K562 (cell line): ENCODE data around the gene OCA2. TPM values are rescaled to one million over a fixed set of nuclear protein-coding genes. Genes with fewer than 3 reads are reported as not detected.
A peak's percentile ranks its signal among the peaks of the same experiment; 100 is the strongest.
"Not testable (repeated sequence)": the region's sequence is repeated elsewhere in the genome, so short reads cannot be mapped to it uniquely, and the experiment has no call there.

Source experiments
- CREB1 ChIP-seq, 2 experiments: sonication (generic) in 1 of 2; formaldehyde crosslinking in 1 of 2; IDR thresholded peaks; 2 replicates each; pipeline versions ENCODE4 v1.6.1 to v1.8.0; 2012 to 2022; ENCODE audit warnings: inconsistent platforms in 1 of 2, mild to moderate bottlenecking in 1 of 2, missing genetic modification reagents in 1 of 2, moderate library complexity in 1 of 2
- IRF2 ChIP-seq: sonication (generic); formaldehyde crosslinking; IDR thresholded peaks from 2 replicates; pipeline ENCODE4 v1.8.1; 2022; ENCODE audit warnings: mild to moderate bottlenecking, missing genetic modification reagents
- MAX ChIP-seq: sonication (generic); formaldehyde crosslinking; IDR thresholded peaks from 2 replicates; pipeline ENCODE4 v1.9.0; 2022; ENCODE audit warnings: mild to moderate bottlenecking, missing genetic modification reagents
- USF1 ChIP-seq: sonication (generic); formaldehyde crosslinking; IDR thresholded peaks from 2 replicates; pipeline ENCODE4 v1.9.0; 2022; ENCODE audit warnings: mild to moderate bottlenecking, missing genetic modification reagents
- polyA plus RNA-seq, 8 experiments: library from polyadenylated mRNA; depleted of rRNA in 4 of 8; stranded (reverse) in 5 of 8; unstranded in 3 of 8; fragments of >200 nt; fragmentation: Nextera tagmentation in 2 of 8; fragmentation: Illumina TruSeq in 1 of 8; extraction: Ambion mirVana in 2 of 8; extraction: Trizol in 1 of 8; gene quantifications; 2 replicates each; pipeline versions ENCODE4 v1.2.1 to v1.2.3, GENCODE V29; 2011 to 2014; ENCODE audit warnings: inconsistent platforms in 1 of 8, missing spikeins in 1 of 8
- total RNA-seq, 7 experiments: library from RNA; depleted of rRNA in 6 of 7; stranded (reverse); fragments of >200 nt in 6 of 7; fragmentation: Illumina TruSeq in 2 of 7; extraction: Trizol in 2 of 7; gene quantifications; 2 replicates each; pipeline versions ENCODE4 v1.2.1 to v1.2.3, GENCODE V29; 2011 to 2021; ENCODE audit warnings: low replicate concordance in 1 of 7
- TF ChIP-seq, protein P1 (sequence below): sonication (generic); formaldehyde crosslinking; IDR thresholded peaks from 2 replicates; pipeline ENCODE4 v1.8.0; 2022; ENCODE audit warnings: mild to moderate bottlenecking, missing genetic modification reagents
- TF ChIP-seq, protein P2 (sequence below), 3 experiments: fragments of 200-800 bp in 1 of 3; sonication (Bioruptor generic) in 1 of 3; sonication (generic) in 1 of 3; formaldehyde crosslinking in 1 of 3; IDR thresholded peaks; 2 replicates each; pipeline versions ENCODE4 v1.6.1 to v1.8.0; 2016 to 2022; ENCODE audit warnings: mild to moderate bottlenecking in 2 of 3, missing compliant biosample characterization in 2 of 3, missing genetic modification characterization in 2 of 3, missing genetic modification reagents in 1 of 3
- TF ChIP-seq, protein P3 (sequence below): fragments of 450-650 bp; IDR thresholded peaks from 2 replicates; pipeline ENCODE4 v1.6.1; 2016; ENCODE audit warnings: mild to moderate bottlenecking, moderate library complexity
- TF ChIP-seq, protein P4 (sequence below): sonication (generic); formaldehyde crosslinking; IDR thresholded peaks from 2 replicates; pipeline ENCODE4 v1.8.0; 2022; ENCODE audit warnings: mild to moderate bottlenecking, missing genetic modification reagents, borderline replicate concordance

The OCA2 gene
- total and polyA plus RNA-seq, 9 of the 15 experiments (the other 6 are each of a cell fraction or from before 2014, with no cell fraction given) = 0.07 to 0.59 (median 0.17) TPM; not detected in 1

DNA sequence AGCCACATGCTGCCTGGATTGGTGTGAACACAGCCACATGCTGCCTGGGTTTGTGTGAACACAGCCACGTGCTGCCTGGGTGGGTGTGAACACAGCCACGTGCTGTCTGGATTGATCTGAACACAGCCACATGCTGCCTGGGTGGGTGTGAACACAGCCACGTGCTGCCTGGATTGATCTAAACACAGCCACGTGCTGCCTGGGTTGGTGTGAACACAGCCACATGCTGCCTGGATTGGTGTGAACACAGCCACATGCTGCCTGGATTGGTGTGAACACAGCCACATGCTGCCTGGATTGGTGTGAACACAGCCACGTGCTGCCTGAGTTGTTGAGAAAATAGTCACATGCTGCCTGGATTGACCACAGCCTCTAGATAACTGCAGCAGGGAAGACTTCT is 250.2 kb downstream of the OCA2 start (continued):
- TF ChIP-seq MAX (CRISPR knock-in tag) = peak; percentile 95
- TF ChIP-seq, protein P1, sequence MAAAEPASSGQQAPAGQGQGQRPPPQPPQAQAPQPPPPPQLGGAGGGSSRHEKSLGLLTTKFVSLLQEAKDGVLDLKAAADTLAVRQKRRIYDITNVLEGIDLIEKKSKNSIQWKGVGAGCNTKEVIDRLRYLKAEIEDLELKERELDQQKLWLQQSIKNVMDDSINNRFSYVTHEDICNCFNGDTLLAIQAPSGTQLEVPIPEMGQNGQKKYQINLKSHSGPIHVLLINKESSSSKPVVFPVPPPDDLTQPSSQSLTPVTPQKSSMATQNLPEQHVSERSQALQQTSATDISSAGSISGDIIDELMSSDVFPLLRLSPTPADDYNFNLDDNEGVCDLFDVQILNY (CRISPR knock-in tag) = 0 out of 2 replicates have a peak, but pooled peaks have one; percentile 74
- TF ChIP-seq, protein P2, sequence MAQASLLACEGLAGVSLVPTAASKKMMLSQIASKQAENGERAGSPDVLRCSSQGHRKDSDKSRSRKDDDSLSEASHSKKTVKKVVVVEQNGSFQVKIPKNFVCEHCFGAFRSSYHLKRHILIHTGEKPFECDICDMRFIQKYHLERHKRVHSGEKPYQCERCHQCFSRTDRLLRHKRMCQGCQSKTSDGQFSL (CRISPR knock-in tag; IDR thresholded peaks at IDR 0.05) = peak; percentile 46; the same call in 1 of the 2 replicates
- TF ChIP-seq, protein P2 (tag; IDR thresholded peaks at IDR 0.05) = not testable (repeated sequence)
- TF ChIP-seq, protein P3, sequence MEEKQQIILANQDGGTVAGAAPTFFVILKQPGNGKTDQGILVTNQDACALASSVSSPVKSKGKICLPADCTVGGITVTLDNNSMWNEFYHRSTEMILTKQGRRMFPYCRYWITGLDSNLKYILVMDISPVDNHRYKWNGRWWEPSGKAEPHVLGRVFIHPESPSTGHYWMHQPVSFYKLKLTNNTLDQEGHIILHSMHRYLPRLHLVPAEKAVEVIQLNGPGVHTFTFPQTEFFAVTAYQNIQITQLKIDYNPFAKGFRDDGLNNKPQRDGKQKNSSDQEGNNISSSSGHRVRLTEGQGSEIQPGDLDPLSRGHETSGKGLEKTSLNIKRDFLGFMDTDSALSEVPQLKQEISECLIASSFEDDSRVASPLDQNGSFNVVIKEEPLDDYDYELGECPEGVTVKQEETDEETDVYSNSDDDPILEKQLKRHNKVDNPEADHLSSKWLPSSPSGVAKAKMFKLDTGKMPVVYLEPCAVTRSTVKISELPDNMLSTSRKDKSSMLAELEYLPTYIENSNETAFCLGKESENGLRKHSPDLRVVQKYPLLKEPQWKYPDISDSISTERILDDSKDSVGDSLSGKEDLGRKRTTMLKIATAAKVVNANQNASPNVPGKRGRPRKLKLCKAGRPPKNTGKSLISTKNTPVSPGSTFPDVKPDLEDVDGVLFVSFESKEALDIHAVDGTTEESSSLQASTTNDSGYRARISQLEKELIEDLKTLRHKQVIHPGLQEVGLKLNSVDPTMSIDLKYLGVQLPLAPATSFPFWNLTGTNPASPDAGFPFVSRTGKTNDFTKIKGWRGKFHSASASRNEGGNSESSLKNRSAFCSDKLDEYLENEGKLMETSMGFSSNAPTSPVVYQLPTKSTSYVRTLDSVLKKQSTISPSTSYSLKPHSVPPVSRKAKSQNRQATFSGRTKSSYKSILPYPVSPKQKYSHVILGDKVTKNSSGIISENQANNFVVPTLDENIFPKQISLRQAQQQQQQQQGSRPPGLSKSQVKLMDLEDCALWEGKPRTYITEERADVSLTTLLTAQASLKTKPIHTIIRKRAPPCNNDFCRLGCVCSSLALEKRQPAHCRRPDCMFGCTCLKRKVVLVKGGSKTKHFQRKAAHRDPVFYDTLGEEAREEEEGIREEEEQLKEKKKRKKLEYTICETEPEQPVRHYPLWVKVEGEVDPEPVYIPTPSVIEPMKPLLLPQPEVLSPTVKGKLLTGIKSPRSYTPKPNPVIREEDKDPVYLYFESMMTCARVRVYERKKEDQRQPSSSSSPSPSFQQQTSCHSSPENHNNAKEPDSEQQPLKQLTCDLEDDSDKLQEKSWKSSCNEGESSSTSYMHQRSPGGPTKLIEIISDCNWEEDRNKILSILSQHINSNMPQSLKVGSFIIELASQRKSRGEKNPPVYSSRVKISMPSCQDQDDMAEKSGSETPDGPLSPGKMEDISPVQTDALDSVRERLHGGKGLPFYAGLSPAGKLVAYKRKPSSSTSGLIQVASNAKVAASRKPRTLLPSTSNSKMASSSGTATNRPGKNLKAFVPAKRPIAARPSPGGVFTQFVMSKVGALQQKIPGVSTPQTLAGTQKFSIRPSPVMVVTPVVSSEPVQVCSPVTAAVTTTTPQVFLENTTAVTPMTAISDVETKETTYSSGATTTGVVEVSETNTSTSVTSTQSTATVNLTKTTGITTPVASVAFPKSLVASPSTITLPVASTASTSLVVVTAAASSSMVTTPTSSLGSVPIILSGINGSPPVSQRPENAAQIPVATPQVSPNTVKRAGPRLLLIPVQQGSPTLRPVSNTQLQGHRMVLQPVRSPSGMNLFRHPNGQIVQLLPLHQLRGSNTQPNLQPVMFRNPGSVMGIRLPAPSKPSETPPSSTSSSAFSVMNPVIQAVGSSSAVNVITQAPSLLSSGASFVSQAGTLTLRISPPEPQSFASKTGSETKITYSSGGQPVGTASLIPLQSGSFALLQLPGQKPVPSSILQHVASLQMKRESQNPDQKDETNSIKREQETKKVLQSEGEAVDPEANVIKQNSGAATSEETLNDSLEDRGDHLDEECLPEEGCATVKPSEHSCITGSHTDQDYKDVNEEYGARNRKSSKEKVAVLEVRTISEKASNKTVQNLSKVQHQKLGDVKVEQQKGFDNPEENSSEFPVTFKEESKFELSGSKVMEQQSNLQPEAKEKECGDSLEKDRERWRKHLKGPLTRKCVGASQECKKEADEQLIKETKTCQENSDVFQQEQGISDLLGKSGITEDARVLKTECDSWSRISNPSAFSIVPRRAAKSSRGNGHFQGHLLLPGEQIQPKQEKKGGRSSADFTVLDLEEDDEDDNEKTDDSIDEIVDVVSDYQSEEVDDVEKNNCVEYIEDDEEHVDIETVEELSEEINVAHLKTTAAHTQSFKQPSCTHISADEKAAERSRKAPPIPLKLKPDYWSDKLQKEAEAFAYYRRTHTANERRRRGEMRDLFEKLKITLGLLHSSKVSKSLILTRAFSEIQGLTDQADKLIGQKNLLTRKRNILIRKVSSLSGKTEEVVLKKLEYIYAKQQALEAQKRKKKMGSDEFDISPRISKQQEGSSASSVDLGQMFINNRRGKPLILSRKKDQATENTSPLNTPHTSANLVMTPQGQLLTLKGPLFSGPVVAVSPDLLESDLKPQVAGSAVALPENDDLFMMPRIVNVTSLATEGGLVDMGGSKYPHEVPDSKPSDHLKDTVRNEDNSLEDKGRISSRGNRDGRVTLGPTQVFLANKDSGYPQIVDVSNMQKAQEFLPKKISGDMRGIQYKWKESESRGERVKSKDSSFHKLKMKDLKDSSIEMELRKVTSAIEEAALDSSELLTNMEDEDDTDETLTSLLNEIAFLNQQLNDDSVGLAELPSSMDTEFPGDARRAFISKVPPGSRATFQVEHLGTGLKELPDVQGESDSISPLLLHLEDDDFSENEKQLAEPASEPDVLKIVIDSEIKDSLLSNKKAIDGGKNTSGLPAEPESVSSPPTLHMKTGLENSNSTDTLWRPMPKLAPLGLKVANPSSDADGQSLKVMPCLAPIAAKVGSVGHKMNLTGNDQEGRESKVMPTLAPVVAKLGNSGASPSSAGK = peak; percentile 65
- TF ChIP-seq IRF2 (CRISPR knock-in tag) = peak; percentile 86; the same call in 1 of the 2 replicates
- TF ChIP-seq USF1 = peak; percentile 58
- TF ChIP-seq, protein P4, sequence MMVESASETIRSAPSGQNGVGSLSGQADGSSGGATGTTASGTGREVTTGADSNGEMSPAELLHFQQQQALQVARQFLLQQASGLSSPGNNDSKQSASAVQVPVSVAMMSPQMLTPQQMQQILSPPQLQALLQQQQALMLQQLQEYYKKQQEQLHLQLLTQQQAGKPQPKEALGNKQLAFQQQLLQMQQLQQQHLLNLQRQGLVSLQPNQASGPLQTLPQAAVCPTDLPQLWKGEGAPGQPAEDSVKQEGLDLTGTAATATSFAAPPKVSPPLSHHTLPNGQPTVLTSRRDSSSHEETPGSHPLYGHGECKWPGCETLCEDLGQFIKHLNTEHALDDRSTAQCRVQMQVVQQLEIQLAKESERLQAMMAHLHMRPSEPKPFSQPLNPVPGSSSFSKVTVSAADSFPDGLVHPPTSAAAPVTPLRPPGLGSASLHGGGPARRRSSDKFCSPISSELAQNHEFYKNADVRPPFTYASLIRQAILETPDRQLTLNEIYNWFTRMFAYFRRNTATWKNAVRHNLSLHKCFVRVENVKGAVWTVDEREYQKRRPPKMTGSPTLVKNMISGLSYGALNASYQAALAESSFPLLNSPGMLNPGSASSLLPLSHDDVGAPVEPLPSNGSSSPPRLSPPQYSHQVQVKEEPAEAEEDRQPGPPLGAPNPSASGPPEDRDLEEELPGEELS = peak; percentile 96; the same call in 1 of the 2 replicates
- TF ChIP-seq CREB1 (IDR thresholded peaks at IDR 0.05) = not testable (repeated sequence)
- 0 out of 2 replicates have a peak, but pooled peaks have one; percentile 44 for TF ChIP-seq CREB1 (CRISPR knock-in tag; IDR thresholded peaks at IDR 0.05)
